ENCODE results near the gene LY6G6D. TPM values are rescaled to one million over a fixed set of nuclear protein-coding genes. Genes with fewer than 3 reads are reported as not detected.

The LY6G6D gene
- total RNA-seq, 1 donor from 2014 or later = not detected

DNA sequence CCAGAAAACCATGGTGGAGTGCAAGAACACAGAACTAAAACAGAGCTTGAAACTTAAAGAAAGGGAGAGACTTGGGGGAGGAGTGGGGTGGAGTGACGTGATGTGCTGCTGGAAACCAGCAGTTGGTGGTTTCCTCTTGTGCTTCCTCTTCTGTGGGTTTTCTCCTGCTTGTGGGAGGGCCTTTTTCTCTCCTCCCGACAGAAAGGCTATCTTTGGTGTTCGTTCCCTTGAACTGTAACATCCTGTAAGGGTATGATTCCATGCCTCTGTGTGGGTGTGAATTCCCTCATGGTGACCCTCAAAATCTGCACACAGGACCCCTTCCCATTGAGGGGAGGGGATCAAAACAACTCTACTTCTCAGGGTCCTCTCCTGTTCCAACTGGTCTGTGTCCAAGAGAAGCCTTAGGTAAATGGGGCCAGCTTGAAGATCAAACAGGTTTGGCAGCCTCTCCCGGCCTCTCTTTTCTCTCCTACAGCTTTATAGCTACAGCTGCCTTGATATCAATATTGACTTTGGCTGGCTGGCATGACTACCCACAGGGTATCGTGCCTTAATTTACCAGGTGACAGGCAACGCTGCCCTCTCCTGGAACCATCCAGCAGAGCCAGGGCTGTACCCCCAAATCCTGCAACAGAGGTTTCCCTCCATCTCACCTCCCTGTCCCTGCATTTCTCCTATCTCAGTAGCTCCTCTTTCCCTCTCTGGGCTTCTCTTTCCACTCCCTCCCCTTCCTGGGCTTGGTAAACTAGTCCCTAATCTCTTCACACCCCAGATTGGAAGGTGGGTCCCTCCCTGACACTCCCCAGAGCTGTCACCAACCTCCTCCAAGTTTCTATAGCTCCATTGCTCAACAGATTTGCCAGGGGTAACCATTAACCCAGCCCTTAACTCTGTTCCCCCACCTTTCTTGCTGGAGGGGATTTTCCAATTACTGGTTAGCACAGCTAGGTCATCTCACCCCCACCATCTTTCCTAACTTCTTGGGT is 23.1 kb downstream of the LY6G6D start:
- peak overlapping the region; percentile 92 for H3K4me3 Mint-ChIP-seq
- H3K27me3 Mint-ChIP-seq = no peaks in the 10 kb centered on the region
- H3K36me3 Mint-ChIP-seq (ENCODE audit: low read depth) = peaks cover 39% of the 10 kb centered on the region
- TF ChIP-seq, protein P1, sequence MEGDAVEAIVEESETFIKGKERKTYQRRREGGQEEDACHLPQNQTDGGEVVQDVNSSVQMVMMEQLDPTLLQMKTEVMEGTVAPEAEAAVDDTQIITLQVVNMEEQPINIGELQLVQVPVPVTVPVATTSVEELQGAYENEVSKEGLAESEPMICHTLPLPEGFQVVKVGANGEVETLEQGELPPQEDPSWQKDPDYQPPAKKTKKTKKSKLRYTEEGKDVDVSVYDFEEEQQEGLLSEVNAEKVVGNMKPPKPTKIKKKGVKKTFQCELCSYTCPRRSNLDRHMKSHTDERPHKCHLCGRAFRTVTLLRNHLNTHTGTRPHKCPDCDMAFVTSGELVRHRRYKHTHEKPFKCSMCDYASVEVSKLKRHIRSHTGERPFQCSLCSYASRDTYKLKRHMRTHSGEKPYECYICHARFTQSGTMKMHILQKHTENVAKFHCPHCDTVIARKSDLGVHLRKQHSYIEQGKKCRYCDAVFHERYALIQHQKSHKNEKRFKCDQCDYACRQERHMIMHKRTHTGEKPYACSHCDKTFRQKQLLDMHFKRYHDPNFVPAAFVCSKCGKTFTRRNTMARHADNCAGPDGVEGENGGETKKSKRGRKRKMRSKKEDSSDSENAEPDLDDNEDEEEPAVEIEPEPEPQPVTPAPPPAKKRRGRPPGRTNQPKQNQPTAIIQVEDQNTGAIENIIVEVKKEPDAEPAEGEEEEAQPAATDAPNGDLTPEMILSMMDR (IDR thresholded peaks at IDR 0.05) = no peak
- H3K27ac Mint-ChIP-seq = peak overlapping the region; percentile 94
- ChIA-PET POLR2A (interaction anchor here (0.6 to 7.5 kb wide), 30 partner anchors 11 to 1579 kb away, joined by 3 to 131 read pairs (median 5); partner anchors contain the start of genes ABHD16A, BAG6, DDAH2 and DXO), CTCF (interaction anchor here (1.2 to 1.5 kb wide), 8 partner anchors 9 to 124 kb away, joined by 3 to 7 read pairs (median 4); partner anchors contain the start of genes DDAH2, HSPA1A, HSPA1L and NEU1)
- DNase-seq (no peak), ATAC-seq (ENCODE audit: low read depth) (peak; percentile 16)
- no peaks in the 10 kb centered on the region for H3K9me3 Mint-ChIP-seq
- intact Hi-C loops (cut with micrococcal nuclease) = loop anchor here (1.0 to 10.0 kb wide), 5 partner anchors 35 to 243 kb away; partner anchors contain the start of genes ABHD16A, MICB, PRRC2A and VARS1
- peaks cover 66% of the 10 kb centered on the region for H3K4me1 Mint-ChIP-seq

DNA sequence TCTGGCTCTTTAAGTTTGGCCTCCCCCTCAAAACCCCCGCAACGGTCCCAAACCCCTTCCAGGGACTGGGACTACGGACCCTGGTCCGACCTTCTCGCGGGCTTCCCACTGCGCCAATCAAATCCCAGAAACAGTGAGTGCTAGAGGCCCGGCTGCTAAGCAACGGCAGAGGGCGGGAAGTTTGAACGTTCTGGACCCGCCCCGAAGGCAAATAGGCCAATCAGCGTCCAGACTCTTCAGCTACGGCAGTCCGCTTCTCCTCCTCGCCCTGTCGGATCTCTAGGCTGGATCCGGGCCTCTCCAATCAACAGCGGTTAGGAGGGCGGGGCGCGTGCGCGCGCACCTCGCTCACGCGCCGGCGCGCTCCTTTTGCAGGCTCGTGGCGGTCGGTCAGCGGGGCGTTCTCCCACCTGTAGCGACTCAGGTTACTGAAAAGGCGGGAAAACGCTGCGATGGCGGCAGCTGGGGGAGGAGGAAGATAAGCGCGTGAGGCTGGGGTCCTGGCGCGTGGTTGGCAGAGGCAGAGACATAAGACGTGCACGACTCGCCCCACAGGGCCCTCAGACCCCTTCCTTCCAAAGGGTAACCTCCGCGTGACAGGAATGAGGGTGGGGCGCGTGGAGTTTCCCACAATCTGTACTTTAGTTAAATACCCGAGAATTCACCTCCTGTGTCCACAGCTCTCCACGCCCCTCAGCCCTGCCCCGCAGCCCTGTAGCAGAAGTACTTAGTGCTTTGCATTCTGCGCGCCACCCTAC is 24.7 kb downstream of the LY6G6D start, which contains the start of gene MSH5:
Gene MSH5 (plus strand): TSS at position 367 of the 758 bp plus-strand sequence. CDS start 462 bp downstream, outside the sequence.
- CTCF ChIA-PET = interaction anchor here (0.6 to 2.9 kb wide), 11 partner anchors 10 to 1673 kb away, joined by 3 to 14 read pairs (median 5); partner anchors contain the start of genes LSM2 and VARS1
- Mint-ChIP-seq H3K9me3 (no peaks in the 10 kb centered on the region), H3K36me3 (ENCODE audit: low read depth) (peaks cover 30% of the 10 kb centered on the region), H3K27ac (peak within 1 kb of the TSS; percentile 94), H3K4me3 (peak within 1 kb of the TSS; percentile 93), H3K4me1 (peaks cover 51% of the 10 kb centered on the region), H3K27me3 (no peaks in the 10 kb centered on the region)
- TF ChIP-seq, protein P1 (IDR thresholded peaks at IDR 0.05) = no peak
- DNase-seq (peak; percentile 90), ATAC-seq (ENCODE audit: low read depth) (peak; percentile 80)
- POLR2A ChIA-PET = interaction anchor here (0.6 to 7.5 kb wide), 26 partner anchors 10 to 1022 kb away, joined by 3 to 131 read pairs (median 6); partner anchors contain the start of genes ABHD16A, BAG6, C6orf47 and CSNK2B
- intact Hi-C loops (cut with micrococcal nuclease) = loop anchor here (1.0 to 10.0 kb wide), 6 partner anchors 13 to 245 kb away; partner anchors contain the start of genes BAG6, MICB, PRRC2A and VARS1

DNA sequence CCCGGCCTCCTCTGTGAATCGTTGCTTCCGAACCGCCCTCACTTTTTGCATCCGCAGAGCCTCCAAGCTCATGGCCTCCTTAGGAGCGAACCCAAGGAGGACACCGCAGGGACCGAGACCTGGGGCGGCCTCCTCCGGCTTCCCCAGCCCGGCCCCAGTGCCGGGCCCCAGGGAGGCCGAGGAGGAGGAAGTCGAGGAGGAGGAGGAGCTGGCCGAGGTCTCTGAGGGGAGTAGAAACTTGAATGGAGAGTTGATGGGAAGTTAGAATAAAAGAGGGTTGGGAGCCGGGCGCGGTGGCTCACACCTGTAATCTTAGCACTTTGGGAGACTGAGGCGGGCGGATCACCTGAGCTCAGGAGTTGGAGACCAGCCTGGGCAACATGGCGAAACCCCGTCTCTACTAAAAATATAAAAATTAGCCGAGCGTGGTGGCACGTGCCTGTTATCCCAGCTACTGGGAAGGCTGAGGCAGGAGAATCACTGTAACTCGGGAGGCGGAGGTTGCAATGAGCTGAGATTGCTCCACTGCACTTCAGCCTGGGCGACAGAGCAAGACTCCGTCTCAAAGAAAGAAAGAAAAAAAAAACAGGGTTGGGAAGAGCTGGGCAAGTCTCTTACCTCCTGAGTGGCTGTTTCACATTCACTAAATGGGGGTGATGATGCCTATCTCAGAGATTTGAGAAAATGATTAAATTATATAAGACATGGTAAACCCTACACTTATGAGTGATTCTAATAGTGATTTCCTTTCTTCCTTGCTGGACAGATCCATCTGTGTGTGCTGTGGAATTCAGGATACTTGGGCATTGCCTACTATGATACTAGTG is 25.5 kb downstream of the LY6G6D start:
- peaks cover 49% of the 10 kb centered on the region for H3K4me1 Mint-ChIP-seq
- no peak for DNase-seq
- H3K27ac Mint-ChIP-seq = peak overlapping the region; percentile 94
- H3K27me3 Mint-ChIP-seq = no peaks in the 10 kb centered on the region
- intact Hi-C loops (cut with micrococcal nuclease) = loop anchor here (1.0 kb wide), 1 partner anchor 49 kb away; no protein-coding TSS in a partner anchor
- ATAC-seq (ENCODE audit: low read depth) = peak; percentile 4
- H3K9me3 Mint-ChIP-seq = no peaks in the 10 kb centered on the region
- ChIA-PET POLR2A (interaction anchor here (0.6 to 7.5 kb wide), 17 partner anchors 13 to 218 kb away, joined by 3 to 131 read pairs (median 5); partner anchors contain the start of genes BAG6, C6orf47, DDAH2 and HSPA1A), CTCF (interaction anchor here (0.9 to 2.9 kb wide), 7 partner anchors 11 to 189 kb away, joined by 3 to 14 read pairs (median 4); no protein-coding TSS in a partner anchor)
- H3K36me3 Mint-ChIP-seq (ENCODE audit: low read depth) = peaks cover 24% of the 10 kb centered on the region
- TF ChIP-seq, protein P1 (IDR thresholded peaks at IDR 0.05) = no peak
- peak overlapping the region; percentile 93 for H3K4me3 Mint-ChIP-seq

DNA sequence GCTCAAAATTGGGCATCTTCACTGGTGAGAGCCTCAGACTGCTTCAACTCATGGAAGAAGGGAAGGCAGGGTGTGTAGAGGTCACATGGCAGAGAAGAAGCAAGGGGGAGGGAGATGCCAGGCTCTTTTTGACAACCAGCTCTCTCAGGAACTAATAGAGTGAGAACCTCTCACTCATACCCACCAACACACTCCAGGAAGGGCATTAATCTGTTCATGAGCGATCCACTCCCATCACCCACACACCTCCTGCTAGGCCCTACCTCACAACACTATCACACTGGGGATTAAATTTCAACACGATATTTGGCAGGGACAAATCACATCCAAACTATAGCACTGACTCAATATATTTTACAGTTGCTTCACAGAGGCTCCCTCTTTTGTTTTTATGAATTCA is 26.7 kb downstream of the LY6G6D start:
- CTCF ChIA-PET = interaction anchor here (0.9 to 2.9 kb wide), 2 partner anchors 12 to 28 kb away, joined by 3 to 14 read pairs; no protein-coding TSS in a partner anchor
- H3K27ac Mint-ChIP-seq = peak overlapping the region; percentile 10

More for the DNA sequence above, 26.7 kb downstream of the LY6G6D start:
- DNase-seq = no peak
- H3K36me3 Mint-ChIP-seq (ENCODE audit: low read depth) = peaks cover 17% of the 10 kb centered on the region
- POLR2A ChIA-PET = interaction anchor here (0.6 to 7.5 kb wide), 3 partner anchors 14 to 76 kb away, joined by 8 to 131 read pairs (median 103); partner anchors contain the start of genes DDAH2 and VARS1
- H3K4me1 Mint-ChIP-seq = peaks cover 43% of the 10 kb centered on the region
- H3K4me3 Mint-ChIP-seq = peak overlapping the region; percentile 28
- intact Hi-C loops (cut with micrococcal nuclease) = no loop called here
- H3K27me3 Mint-ChIP-seq = no peaks in the 10 kb centered on the region
- no peak for ATAC-seq (ENCODE audit: low read depth)
- no peaks in the 10 kb centered on the region for H3K9me3 Mint-ChIP-seq
- TF ChIP-seq, protein P1 (IDR thresholded peaks at IDR 0.05) = no peak
